CD4-positive, alpha-beta T cell (primary cell): ENCODE results near the gene HYAL1. TPM values are rescaled to one million over a fixed set of nuclear protein-coding genes. Genes with fewer than 3 reads are reported as not detected.

ENCODE experiments used
- ATAC-seq: fragments of 200-7000 bp; cut with Tn5 transposase; one replicate; pipeline ENCODE4 v1.10.0; 2022; ENCODE audit warnings: mild to moderate bottlenecking; ENCODE audit not compliant: poor library complexity
- CTCF ChIA-PET: fragments of 350-600 bp; sonication (Branson Sonifier 250); formaldehyde crosslinking; loops from one replicate; lab custom pipeline; 2021; ENCODE audit warnings: antibody characterized with exemption, inconsistent platforms; lab: Charles Lee
- POLR2A ChIA-PET: fragments of 350-600 bp; sonication (Branson Sonifier 250); formaldehyde crosslinking; loops from one replicate; lab custom pipeline; 2021; ENCODE audit warnings: antibody characterized with exemption, inconsistent platforms; lab: Charles Lee
- DNase-seq, 14 experiments: peaks; one replicate each; pipeline ENCODE4 v3.0.0-alpha.2; 2013 to 2020; ENCODE audit warnings: mixed read lengths in 2 of 14
- H3K27ac ChIP-seq, 2 donors: one replicate each; pipeline versions ENCODE4 v1.5.1 to v1.7.0; 2013; ENCODE audit warnings: low read length in 2 of 2, low read depth in 1 of 2, mild to moderate bottlenecking in 1 of 2
- H3K27me3 ChIP-seq, 2 experiments: 1 replicate in 1 of 2; 2 replicates in 1 of 2; pipeline versions ENCODE4 v1.6.1 to v1.7.0; 2013; ENCODE audit warnings: low read length in 2 of 2, control low read depth in 1 of 2, mild to moderate bottlenecking in 1 of 2, moderate library complexity in 1 of 2; ENCODE audit not compliant: insufficient read depth in 2 of 2, control insufficient read depth in 1 of 2
- H3K36me3 ChIP-seq: one replicate; pipeline ENCODE4 v1.6.1; 2013; ENCODE audit warnings: low read length, control low read depth; ENCODE audit not compliant: insufficient read depth
- H3K4me1 ChIP-seq: one replicate; pipeline ENCODE4 v1.6.1; 2013; ENCODE audit warnings: low read length, control low read depth; ENCODE audit not compliant: insufficient read depth
- H3K4me3 ChIP-seq: one replicate; pipeline ENCODE4 v1.5.1; 2013; ENCODE audit warnings: mild to moderate bottlenecking, low read length, moderate library complexity
- H3K9me3 ChIP-seq, 2 experiments: 1 replicate in 1 of 2; 2 replicates in 1 of 2; pipeline versions ENCODE4 v1.6.1 to v1.7.0; 2013; ENCODE audit warnings: low read length in 2 of 2, mild to moderate bottlenecking in 2 of 2, control low read depth in 1 of 2, moderate library complexity in 1 of 2; ENCODE audit not compliant: control insufficient read depth in 1 of 2, insufficient read depth in 1 of 2
- H3K27ac Mint-ChIP-seq: one replicate; pipeline ENCODE4 v1.8.0; 2020; ENCODE audit warnings: mixed read lengths
- H3K27me3 Mint-ChIP-seq: one replicate; pipeline ENCODE4 v1.8.0; 2021; ENCODE audit warnings: mixed read lengths
- H3K36me3 Mint-ChIP-seq: one replicate; pipeline ENCODE4 v1.8.0; 2021; ENCODE audit warnings: low read depth, mixed read lengths
- H3K4me1 Mint-ChIP-seq: one replicate; pipeline ENCODE4 v1.8.0; 2021; ENCODE audit warnings: low read depth, mixed read lengths
- H3K4me3 Mint-ChIP-seq: one replicate; pipeline ENCODE4 v1.8.0; 2020; ENCODE audit warnings: mild to moderate bottlenecking, mixed read lengths
- H3K9me3 Mint-ChIP-seq: one replicate; pipeline ENCODE4 v1.8.0; 2020; ENCODE audit warnings: mixed read lengths
- CTCF ChIP-seq: fragments of 200-600 bp; IDR thresholded peaks from one replicate; pipeline ENCODE4 v1.8.0; 2022; ENCODE audit warnings: antibody characterized with exemption, mild to moderate bottlenecking
- intact Hi-C, 2 experiments: fragments of 100-400 bp; cut with DNase I in 1 of 2; cut with micrococcal nuclease in 1 of 2; formaldehyde crosslinking; loops; one replicate each; pipeline versions ENCODE4 v1.15.1 to v1.9.0; 2023 to 2025; cut with DNase I, micrococcal nuclease
- total RNA-seq, 174 experiments: library from RNA in 2 of 174; stranded (reverse) in 2 of 174; gene quantifications; one replicate each; pipeline ENCODE4 v1.2.3 and lab custom pipeline; 2021 to 2026

Gene HYAL1
- total RNA-seq, 2 experiments from 2014 or later = 0.38 TPM; not detected in 1

GRCh38 chr3:50251220-50251619 lies 52.2 kb downstream of the HYAL1 start:
- H3K27ac Mint-ChIP-seq = peak overlapping the region; percentile 59
- H3K4me3 Mint-ChIP-seq = peak overlapping the region; percentile 7
- peaks cover 56% of the 10 kb centered on the region for H3K36me3 Mint-ChIP-seq
- intact Hi-C loops = no loop called here
- TF ChIP-seq CTCF = no peak
- ChIA-PET POLR2A (interaction anchor here (1.4 kb wide), 1 partner anchor 9 kb away, joined by 3 read pairs; no protein-coding TSS in a partner anchor), CTCF (no interaction called here)
- H3K4me1 Mint-ChIP-seq = peaks cover 43% of the 10 kb centered on the region
- DNase-seq = no peak
- Histone ChIP-seq H3K9me3 (no peaks in the 10 kb centered on the region), H3K4me1 (peaks cover 82% of the 10 kb centered on the region), H3K4me3 (no peak overlapping the region), H3K36me3 (peaks cover 83% of the 10 kb centered on the region), H3K27me3 (no peaks in the 10 kb centered on the region), H3K27ac (no peak overlapping the region)
- no peaks in the 10 kb centered on the region for H3K9me3 Mint-ChIP-seq
- ATAC-seq = no peak
- no peaks in the 10 kb centered on the region for H3K27me3 Mint-ChIP-seq

GRCh38 chr3:50250514-50250913 lies 52.9 kb downstream of the HYAL1 start:
- Mint-ChIP-seq H3K4me1 (peaks cover 50% of the 10 kb centered on the region), H3K36me3 (peaks cover 56% of the 10 kb centered on the region), H3K27ac (peak overlapping the region; percentile 37), H3K9me3 (no peaks in the 10 kb centered on the region), H3K4me3 (peak overlapping the region; percentile 0), H3K27me3 (no peaks in the 10 kb centered on the region)
- Histone ChIP-seq H3K27me3 (no peaks in the 10 kb centered on the region), H3K4me3 (no peak overlapping the region), H3K36me3 (peaks cover 80% of the 10 kb centered on the region), H3K9me3 (no peaks in the 10 kb centered on the region), H3K4me1 (peaks cover 89% of the 10 kb centered on the region), H3K27ac (peak overlapping the region in 1 of 2 donors; percentile 5)
- ATAC-seq (no peak), DNase-seq (no peak)
- ChIA-PET CTCF (interaction anchor here (1.5 to 3.2 kb wide), 2 partner anchors 24 to 56 kb away, joined by 4 to 12 read pairs; no protein-coding TSS in a partner anchor), POLR2A (no interaction called here)
- intact Hi-C loops = no loop called here
- no peak for TF ChIP-seq CTCF

Other genes with a start within 250 kb of the HYAL1 start
- gene RBM5, start 214.7 kb downstream of the HYAL1 start, total RNA-seq = 100 to 1,000 TPM; 324 to 330 TPM
- 1 to 10 TPM in 1 of 2 experiments, under 1 TPM in 1; 0.22 to 1.1 TPM for gene SEMA3F, start 148.2 kb downstream of the HYAL1 start, total RNA-seq
- under 1 TPM; 0.11 to 0.28 TPM for gene GNAT1, start 112.0 kb downstream of the HYAL1 start, total RNA-seq
- gene SLC38A3, start 98.3 kb downstream of the HYAL1 start, total RNA-seq = 1 to 10 TPM; 1.0 to 1.1 TPM
- 100 to 1,000 TPM; 204 to 217 TPM for gene GNAI2, start 67.4 kb downstream of the HYAL1 start, total RNA-seq
- 1 to 10 TPM; 1.9 to 2.0 TPM for gene SEMA3B, start 34.4 kb downstream of the HYAL1 start, total RNA-seq
- gene LSMEM2, start 24.5 kb downstream of the HYAL1 start, total RNA-seq = under 1 TPM in 1 of 2 experiments, not detected in 1; 0.22 TPM
- 10 to 100 TPM; 30.0 to 30.4 TPM for gene IFRD2, start 11.1 kb downstream of the HYAL1 start, total RNA-seq
- gene HYAL3, start 4.2 kb downstream of the HYAL1 start, total RNA-seq = 1 to 10 TPM; 3.0 to 3.2 TPM
- 10 to 100 TPM; 47.0 to 48.8 TPM for gene NAA80, start 4.2 kb downstream of the HYAL1 start, total RNA-seq
- gene HYAL2, start 19.2 kb upstream of the HYAL1 start, total RNA-seq = 1 to 10 TPM; 1.1 to 1.2 TPM
- 10 to 100 TPM; 23.1 to 24.7 TPM for gene TUSC2, start 24.6 kb upstream of the HYAL1 start, total RNA-seq
- gene RASSF1, start 37.3 kb upstream of the HYAL1 start, total RNA-seq = 10 to 100 TPM; 68.0 to 71.2 TPM
- 1 to 10 TPM; 1.7 to 1.8 TPM for gene ZMYND10, start 42.2 kb upstream of the HYAL1 start, total RNA-seq
- gene NPRL2, start 47.2 kb upstream of the HYAL1 start, total RNA-seq = 10 to 100 TPM; 29.4 to 33.2 TPM
- 10 to 100 TPM; 19.8 TPM for gene CYB561D2, start 47.3 kb upstream of the HYAL1 start, total RNA-seq
- 10 to 100 TPM; 19.0 to 19.9 TPM for gene TMEM115, start 55.9 kb upstream of the HYAL1 start, total RNA-seq
- gene CACNA2D2, start 200.1 kb upstream of the HYAL1 start, total RNA-seq = 1 to 10 TPM; 2.5 to 3.8 TPM